ENCODE measurements around the gene FASN.

- TF ChIP-seq EZH2 (IDR thresholded peaks at IDR 0.05; ENCODE audit: insufficient read depth, poor library complexity, severe bottlenecking) (no peak), EZH2phosphoT487 (IDR thresholded peaks at IDR 0.05; ENCODE audit: insufficient read depth, low read depth) (no peak)
These were observed 50.7 kb downstream of the FASN start for GRCh38 chr17:82047379-82047778.

Measured in GM23248 (cell line).